Neural progenitor cell (in vitro differentiated cells): Measurements from ENCODE around the gene BCL2L13. TPM values are rescaled to one million over a fixed set of nuclear protein-coding genes. Genes with fewer than 3 reads are reported as not detected.

ENCODE experiments used
- DNase-seq: peaks from one replicate; pipeline ENCODE4 v3.0.0-alpha.2; 2016; ENCODE audit warnings: low spot score
- H2AFZ ChIP-seq: fragments of 200-600 bp; sonication (generic); replicated peaks from 2 replicates; pipeline ENCODE4 v1.6.1; 2016; ENCODE audit warnings: antibody characterized with exemption
- H3F3A ChIP-seq: fragments of 200-600 bp; sonication (generic); 2 replicates; pipeline ENCODE4 v1.6.1; 2016; ENCODE audit warnings: antibody characterized with exemption, low read depth
- H3K27ac ChIP-seq: fragments of 200-600 bp; sonication (generic); 2 replicates; pipeline ENCODE4 v1.5.1; 2016; ENCODE audit warnings: mild to moderate bottlenecking
- H3K27me3 ChIP-seq: fragments of 200-600 bp; sonication (generic); 2 replicates; pipeline ENCODE4 v1.6.1; 2016; ENCODE audit warnings: mild to moderate bottlenecking, moderate library complexity
- H3K36me3 ChIP-seq: fragments of 200-600 bp; sonication (generic); 2 replicates; pipeline ENCODE4 v1.5.1; 2016
- H3K4me1 ChIP-seq: fragments of 200-600 bp; sonication (generic); 2 replicates; pipeline ENCODE4 v1.6.1; 2016; ENCODE audit warnings: mixed run types
- H3K4me2 ChIP-seq: fragments of 200-600 bp; sonication (generic); 2 replicates; pipeline ENCODE4 v1.6.1; 2016
- H3K4me3 ChIP-seq: fragments of 200-600 bp; sonication (generic); 2 replicates; pipeline ENCODE4 v1.5.1; 2016
- H3K79me2 ChIP-seq: fragments of 200-600 bp; sonication (generic); 2 replicates; pipeline ENCODE4 v1.6.1; 2016; ENCODE audit warnings: low read depth
- H3K9ac ChIP-seq: fragments of 200-600 bp; sonication (generic); 2 replicates; pipeline ENCODE4 v1.6.1; 2016
- H3K9me3 ChIP-seq: fragments of 200-600 bp; sonication (generic); 2 replicates; pipeline ENCODE4 v1.5.1; 2016; ENCODE audit warnings: low read depth
- H4K20me1 ChIP-seq: fragments of 200-600 bp; sonication (generic); 2 replicates; pipeline ENCODE4 v1.6.1; 2016; ENCODE audit warnings: low read depth
- H3K27ac Mint-ChIP-seq: 3 replicates; pipeline ENCODE4 v1.8.0; 2021; ENCODE audit warnings: mixed read lengths
- H3K27me3 Mint-ChIP-seq: 2 replicates; pipeline ENCODE4 v1.8.0; 2022; ENCODE audit warnings: low read depth, mild to moderate bottlenecking, inconsistent platforms, moderate library complexity, mixed read lengths; ENCODE audit not compliant: insufficient read depth
- H3K36me3 Mint-ChIP-seq: 3 replicates; pipeline ENCODE4 v1.8.0; 2021; ENCODE audit warnings: mixed read lengths
- H3K4me1 Mint-ChIP-seq: 3 replicates; pipeline ENCODE4 v1.8.0; 2021; ENCODE audit warnings: mixed read lengths
- H3K4me3 Mint-ChIP-seq: 3 replicates; pipeline ENCODE4 v1.8.0; 2021; ENCODE audit warnings: mild to moderate bottlenecking, moderate library complexity, mixed read lengths
- H3K9me3 Mint-ChIP-seq: 3 replicates; pipeline ENCODE4 v1.8.0; 2020; ENCODE audit warnings: mixed read lengths
- CTCF ChIP-seq: fragments of 200-600 bp; sonication (generic); IDR thresholded peaks from 2 replicates; pipeline ENCODE4 v1.5.1; 2017; ENCODE audit warnings: antibody characterized with exemption, mild to moderate bottlenecking
- EZH2 ChIP-seq: fragments of 200-600 bp; sonication (generic); IDR thresholded peaks from 2 replicates; pipeline ENCODE4 v1.6.1; 2017; ENCODE audit warnings: antibody characterized with exemption, mild to moderate bottlenecking, moderate library complexity
- EZH2phosphoT487 ChIP-seq: fragments of 200-600 bp; sonication (generic); IDR thresholded peaks from 2 replicates; pipeline ENCODE4 v1.6.1; 2017; ENCODE audit warnings: antibody characterized with exemption
- total RNA-seq: library from RNA; depleted of rRNA; stranded (reverse); fragments of >200 nt; gene quantifications from 2 replicates; pipeline ENCODE4 v1.2.3, GENCODE V29; 2015; ENCODE audit warnings: low replicate concordance

Gene BCL2L13
- total RNA-seq, 1 donor from 2014 or later: 47.7 TPM

- Histone ChIP-seq H3K4me3 (no peak overlapping the region), H3K36me3 (no peaks in the 10 kb centered on the region), H3K9me3 (no peaks in the 10 kb centered on the region), H3F3A (peaks cover 10% of the 10 kb centered on the region), H2AFZ (no peak overlapping the region), H3K4me1 (peaks cover 19% of the 10 kb centered on the region), H3K4me2 (no peak overlapping the region), H3K79me2 (peaks cover 8% of the 10 kb centered on the region), H3K9ac (no peak overlapping the region), H3K27me3 (no peaks in the 10 kb centered on the region), H3K27ac (no peak overlapping the region), H4K20me1 (no peaks in the 10 kb centered on the region)
- H3K4me3 Mint-ChIP-seq: no peak overlapping the region
- peaks cover 27% of the 10 kb centered on the region for H3K4me1 Mint-ChIP-seq
- DNase-seq: no peak
- peak overlapping the region; percentile 11 for H3K27ac Mint-ChIP-seq
- no peaks in the 10 kb centered on the region for H3K36me3 Mint-ChIP-seq
- TF ChIP-seq EZH2: no peak
- no peak for TF ChIP-seq CTCF
- TF ChIP-seq EZH2phosphoT487: no peak
- H3K9me3 Mint-ChIP-seq: no peaks in the 10 kb centered on the region
- peaks cover 6% of the 10 kb centered on the region for H3K27me3 Mint-ChIP-seq
Measured at GRCh38 chr22:17770180-17771077, 131.9 kb downstream of the BCL2L13 start.

GRCh38 chr22:17772249-17772957 is 133.8 kb downstream of the BCL2L13 start:
- no peak overlapping the region for H3K27ac ChIP-seq
- peaks cover 14% of the 10 kb centered on the region for H3F3A ChIP-seq
- H3K9me3 ChIP-seq: no peaks in the 10 kb centered on the region
- TF ChIP-seq CTCF (no peak), EZH2phosphoT487 (no peak), EZH2 (no peak)
- Mint-ChIP-seq H3K27ac (peak overlapping the region; percentile 89), H3K27me3 (peaks cover 7% of the 10 kb centered on the region), H3K4me3 (peak overlapping the region; percentile 87), H3K36me3 (no peaks in the 10 kb centered on the region), H3K9me3 (no peaks in the 10 kb centered on the region), H3K4me1 (peaks cover 37% of the 10 kb centered on the region)
- H3K27me3 ChIP-seq: no peaks in the 10 kb centered on the region
- no peak overlapping the region for H2AFZ ChIP-seq
- H3K4me2 ChIP-seq: peak overlapping the region; percentile 89
- H3K9ac ChIP-seq: no peak overlapping the region
- no peaks in the 10 kb centered on the region for H3K36me3 ChIP-seq
- no peak for DNase-seq
- peaks cover 8% of the 10 kb centered on the region for H3K79me2 ChIP-seq
- H3K4me1 ChIP-seq: peaks cover 19% of the 10 kb centered on the region
- H3K4me3 ChIP-seq: peak overlapping the region; percentile 76
- H4K20me1 ChIP-seq: no peaks in the 10 kb centered on the region

GRCh38 chr22:17772958-17773605 is 134.5 kb downstream of the BCL2L13 start:
- H3K4me2 ChIP-seq: peak overlapping the region; percentile 89
- peaks cover 19% of the 10 kb centered on the region for H3K4me1 ChIP-seq
- no peak for TF ChIP-seq EZH2phosphoT487
- TF ChIP-seq EZH2: no peak
- no peak for TF ChIP-seq CTCF
- H3K9ac ChIP-seq: no peak overlapping the region
- peak overlapping the region; percentile 89 for H3K27ac Mint-ChIP-seq
- peak overlapping the region; percentile 76 for H3K4me3 ChIP-seq
- H4K20me1 ChIP-seq: no peaks in the 10 kb centered on the region
- H3K27me3 ChIP-seq: no peaks in the 10 kb centered on the region
- H3K9me3 Mint-ChIP-seq: no peaks in the 10 kb centered on the region
- no peak for DNase-seq
- no peaks in the 10 kb centered on the region for H3K36me3 ChIP-seq
- peaks cover 8% of the 10 kb centered on the region for H3K79me2 ChIP-seq
- H3K9me3 ChIP-seq: no peaks in the 10 kb centered on the region
- peak overlapping the region; percentile 87 for H3K4me3 Mint-ChIP-seq
- no peak overlapping the region for H3K27ac ChIP-seq
- H3K27me3 Mint-ChIP-seq: peaks cover 12% of the 10 kb centered on the region
- peaks cover 14% of the 10 kb centered on the region for H3F3A ChIP-seq
- H2AFZ ChIP-seq: peak overlapping the region; percentile 86
- no peaks in the 10 kb centered on the region for H3K36me3 Mint-ChIP-seq
- peaks cover 37% of the 10 kb centered on the region for H3K4me1 Mint-ChIP-seq
